MG63 (cell line): Measurements from ENCODE around the gene CDH4. TPM values are rescaled to one million over a fixed set of nuclear protein-coding genes. Genes with fewer than 3 reads are reported as not detected.
"Not testable (repeated sequence)": the region's sequence is repeated elsewhere in the genome, so short reads cannot be mapped to it uniquely, and the experiment has no call there.

ENCODE experiments used
- DNase-seq: peaks from one replicate; pipeline ENCODE4 v3.0.0-alpha.2; 2020
- H3K27me3 ChIP-seq: fragments of 250-450 bp; sonication (Bioruptor Pico); 2 replicates; pipeline ENCODE4 v1.5.1; 2020; ENCODE audit warnings: mild to moderate bottlenecking, moderate library complexity
- H3K36me3 ChIP-seq: fragments of 250-450 bp; sonication (Bioruptor Pico); 2 replicates; pipeline ENCODE4 v1.5.1; 2020; ENCODE audit warnings: mild to moderate bottlenecking, moderate library complexity
- H3K4me3 ChIP-seq: fragments of 250-450 bp; sonication (Bioruptor Pico); 2 replicates; pipeline ENCODE4 v1.5.1; 2020; ENCODE audit warnings: mild to moderate bottlenecking, moderate library complexity
- H3K9me3 ChIP-seq: fragments of 250-450 bp; sonication (Bioruptor Pico); 2 replicates; pipeline ENCODE4 v1.5.1; 2020; ENCODE audit warnings: mild to moderate bottlenecking, moderate library complexity
- total RNA-seq: library from RNA; depleted of rRNA; stranded (reverse); fragments of >200 nt; shearing (Covaris generic); gene quantifications from 2 replicates; pipeline ENCODE4 v1.2.3, GENCODE V29; 2014; ENCODE audit warnings: low replicate concordance

The CDH4 gene
- total RNA-seq, 1 experiment from 2014 or later: not detected

- no peak overlapping the region for H3K4me3 ChIP-seq
- no peak for DNase-seq
- no peaks in the 10 kb centered on the region for H3K9me3 ChIP-seq
- peaks cover 9% of the 10 kb centered on the region for H3K27me3 ChIP-seq
- no peaks in the 10 kb centered on the region for H3K36me3 ChIP-seq
Observed at GRCh38 chr20:61478094-61478493, 226.0 kb downstream of the CDH4 start.

DNA sequence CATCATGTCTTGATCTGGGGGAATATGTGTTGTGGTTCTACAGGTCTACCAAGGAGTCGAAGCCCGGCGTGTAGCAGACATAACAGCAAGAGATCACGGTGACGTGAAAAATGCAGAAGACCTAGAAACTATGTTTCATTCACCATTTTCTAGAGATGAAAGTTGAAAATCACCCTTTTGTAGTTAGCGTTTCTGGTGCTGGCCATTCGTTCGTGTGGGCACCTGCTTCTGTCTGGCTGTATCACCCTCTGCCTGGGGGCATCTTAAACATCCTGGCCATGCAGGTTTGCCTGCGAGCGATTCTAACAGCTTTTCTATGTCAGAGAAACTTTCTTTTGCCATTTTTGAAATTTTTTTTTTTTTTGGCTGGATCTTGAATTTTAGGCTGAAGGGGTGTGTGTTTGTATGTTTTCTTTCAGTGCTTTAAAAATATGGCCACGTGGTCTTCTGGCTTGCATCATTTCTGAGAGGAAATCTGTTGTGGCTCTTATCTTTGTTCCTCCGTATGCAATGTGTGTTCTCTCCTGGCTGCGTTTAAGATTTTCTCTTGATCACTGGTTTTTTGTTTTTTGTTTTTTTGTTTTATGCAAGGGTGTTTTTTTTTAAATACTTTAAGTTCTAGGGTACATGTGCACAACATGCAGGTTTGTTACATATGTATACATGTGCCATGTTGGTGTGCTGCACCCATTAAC lies 226.7 kb downstream of the CDH4 start:
- H3K36me3 ChIP-seq: no peaks in the 10 kb centered on the region
- no peak for DNase-seq

GRCh38 chr20:61479433-61479832 lies 227.4 kb downstream of the CDH4 start:
- not testable (repeated sequence) for H3K27me3 ChIP-seq, DNase-seq, H3K4me3 ChIP-seq, H3K36me3 ChIP-seq, H3K9me3 ChIP-seq

More for the DNA sequence above, 226.7 kb downstream of the CDH4 start:
- H3K9me3 ChIP-seq: no peaks in the 10 kb centered on the region
- no peak overlapping the region for H3K4me3 ChIP-seq
- H3K27me3 ChIP-seq: peaks cover 9% of the 10 kb centered on the region

GRCh38 chr20:61480158-61480825 lies 228.2 kb downstream of the CDH4 start:
- DNase-seq: no peak
- Histone ChIP-seq H3K9me3 (no peaks in the 10 kb centered on the region), H3K27me3 (peaks cover 9% of the 10 kb centered on the region), H3K36me3 (no peaks in the 10 kb centered on the region), H3K4me3 (no peak overlapping the region)

GRCh38 chr20:61482056-61482887 lies 230.2 kb downstream of the CDH4 start:
- Histone ChIP-seq H3K27me3 (no peaks in the 10 kb centered on the region), H3K36me3 (no peaks in the 10 kb centered on the region), H3K4me3 (no peak overlapping the region), H3K9me3 (no peaks in the 10 kb centered on the region)
- DNase-seq: no peak

GRCh38 chr20:61482901-61483300 lies 230.8 kb downstream of the CDH4 start:
- H3K36me3 ChIP-seq: no peaks in the 10 kb centered on the region
- H3K4me3 ChIP-seq: no peak overlapping the region
- peaks cover 3% of the 10 kb centered on the region; the same call in 1 of the 2 replicates for H3K27me3 ChIP-seq
- H3K9me3 ChIP-seq: no peaks in the 10 kb centered on the region
- no peak for DNase-seq

GRCh38 chr20:61483336-61484067 lies 231.4 kb downstream of the CDH4 start:
- H3K4me3 ChIP-seq: no peak overlapping the region
- H3K9me3 ChIP-seq: no peaks in the 10 kb centered on the region
- DNase-seq: no peak
- peaks cover 3% of the 10 kb centered on the region; the same call in 1 of the 2 replicates for H3K27me3 ChIP-seq
- no peaks in the 10 kb centered on the region for H3K36me3 ChIP-seq

DNA sequence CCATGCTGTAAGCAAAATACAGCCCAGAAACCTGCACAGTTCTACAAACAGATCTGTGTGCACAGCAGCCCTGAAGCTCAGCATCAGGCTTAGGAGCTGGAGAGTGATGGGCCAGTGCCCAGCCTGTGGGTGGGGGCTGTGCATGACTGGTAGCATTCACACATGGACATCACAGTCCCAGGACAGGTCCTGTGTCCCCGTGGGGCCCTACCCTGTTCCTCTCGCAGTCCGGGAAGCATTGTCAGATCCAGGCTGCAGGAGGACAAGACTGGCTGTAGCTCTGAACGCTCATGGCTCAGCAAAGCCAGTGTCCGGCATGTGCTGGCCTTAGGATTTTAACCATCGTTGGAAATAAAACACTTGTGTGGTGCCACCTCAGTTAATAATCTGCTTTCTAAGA lies 234.1 kb downstream of the CDH4 start:
- H3K9me3 ChIP-seq: no peaks in the 10 kb centered on the region
- no peak overlapping the region for H3K4me3 ChIP-seq
- no peaks in the 10 kb centered on the region for H3K36me3 ChIP-seq
- H3K27me3 ChIP-seq: peaks cover 3% of the 10 kb centered on the region; the same call in 1 of the 2 replicates
- DNase-seq: no peak

GRCh38 chr20:61487346-61487996 lies 235.4 kb downstream of the CDH4 start:
- DNase-seq: no peak
- Histone ChIP-seq H3K36me3 (no peaks in the 10 kb centered on the region), H3K27me3 (peaks cover 3% of the 10 kb centered on the region; the same call in 1 of the 2 replicates), H3K4me3 (no peak overlapping the region), H3K9me3 (no peaks in the 10 kb centered on the region)

GRCh38 chr20:61487997-61488371 lies 235.9 kb downstream of the CDH4 start:
- no peak for DNase-seq
- H3K36me3 ChIP-seq: no peaks in the 10 kb centered on the region
- H3K9me3 ChIP-seq: no peaks in the 10 kb centered on the region
- peaks cover 3% of the 10 kb centered on the region; the same call in 1 of the 2 replicates for H3K27me3 ChIP-seq
- H3K4me3 ChIP-seq: no peak overlapping the region

GRCh38 chr20:61490721-61491120 lies 238.7 kb downstream of the CDH4 start:
- Histone ChIP-seq H3K9me3 (no peaks in the 10 kb centered on the region), H3K4me3 (no peak overlapping the region), H3K36me3 (no peaks in the 10 kb centered on the region), H3K27me3 (peaks cover 3% of the 10 kb centered on the region; the same call in 1 of the 2 replicates)
- no peak for DNase-seq

GRCh38 chr20:61492065-61492464 lies 240.0 kb downstream of the CDH4 start:
- DNase-seq: no peak
- Histone ChIP-seq H3K4me3 (no peak overlapping the region), H3K27me3 (peaks cover 3% of the 10 kb centered on the region; the same call in 1 of the 2 replicates)

GRCh38 chr20:61493798-61494305 lies 241.8 kb downstream of the CDH4 start:
- Histone ChIP-seq H3K36me3 (no peaks in the 10 kb centered on the region), H3K9me3 (no peaks in the 10 kb centered on the region), H3K27me3 (no peaks in the 10 kb centered on the region; the same call in 1 of the 2 replicates), H3K4me3 (no peak overlapping the region)
- no peak for DNase-seq

More at GRCh38 chr20:61492065-61492464, 240.0 kb downstream of the CDH4 start:
- Histone ChIP-seq H3K36me3 (no peaks in the 10 kb centered on the region), H3K9me3 (no peaks in the 10 kb centered on the region)

- no peak for DNase-seq
- Histone ChIP-seq H3K27me3 (no peaks in the 10 kb centered on the region), H3K9me3 (no peaks in the 10 kb centered on the region), H3K4me3 (no peak overlapping the region), H3K36me3 (no peaks in the 10 kb centered on the region)
Observed at GRCh38 chr20:61494763-61495575, 242.9 kb downstream of the CDH4 start.

GRCh38 chr20:61497029-61497627 lies 245.1 kb downstream of the CDH4 start:
- Histone ChIP-seq H3K4me3 (no peak overlapping the region), H3K9me3 (no peaks in the 10 kb centered on the region), H3K27me3 (no peaks in the 10 kb centered on the region), H3K36me3 (no peaks in the 10 kb centered on the region)
- no peak for DNase-seq
